D721Med (cell line): ENCODE results near the gene SCN9A.

Experiments used
- DNase-seq: peaks from one replicate; pipeline ENCODE4 v3.0.0; 2011; ENCODE audit warnings: low spot score; ENCODE audit not compliant: insufficient read length
- FAIRE-seq: peaks from 2 replicates; lab custom pipeline; 2011; peaks lifted over from hg19 to GRCh38; lab: Jason Lieb, UNC
- TF ChIP-seq, protein P1 (sequence below): IDR thresholded peaks from 2 replicates; pipeline ENCODE4 v1.5.1; 2012; ENCODE audit warnings: mild to moderate bottlenecking, control low read depth; ENCODE audit not compliant: insufficient read depth; ENCODE audit errors: missing control alignments

Gene SCN9A

GRCh38 chr2:166293984-166294383, 81.8 kb downstream of the SCN9A start:
- DNase-seq, result no peak
- TF ChIP-seq, protein P1, sequence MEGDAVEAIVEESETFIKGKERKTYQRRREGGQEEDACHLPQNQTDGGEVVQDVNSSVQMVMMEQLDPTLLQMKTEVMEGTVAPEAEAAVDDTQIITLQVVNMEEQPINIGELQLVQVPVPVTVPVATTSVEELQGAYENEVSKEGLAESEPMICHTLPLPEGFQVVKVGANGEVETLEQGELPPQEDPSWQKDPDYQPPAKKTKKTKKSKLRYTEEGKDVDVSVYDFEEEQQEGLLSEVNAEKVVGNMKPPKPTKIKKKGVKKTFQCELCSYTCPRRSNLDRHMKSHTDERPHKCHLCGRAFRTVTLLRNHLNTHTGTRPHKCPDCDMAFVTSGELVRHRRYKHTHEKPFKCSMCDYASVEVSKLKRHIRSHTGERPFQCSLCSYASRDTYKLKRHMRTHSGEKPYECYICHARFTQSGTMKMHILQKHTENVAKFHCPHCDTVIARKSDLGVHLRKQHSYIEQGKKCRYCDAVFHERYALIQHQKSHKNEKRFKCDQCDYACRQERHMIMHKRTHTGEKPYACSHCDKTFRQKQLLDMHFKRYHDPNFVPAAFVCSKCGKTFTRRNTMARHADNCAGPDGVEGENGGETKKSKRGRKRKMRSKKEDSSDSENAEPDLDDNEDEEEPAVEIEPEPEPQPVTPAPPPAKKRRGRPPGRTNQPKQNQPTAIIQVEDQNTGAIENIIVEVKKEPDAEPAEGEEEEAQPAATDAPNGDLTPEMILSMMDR, result no peak
- no peak for FAIRE-seq

DNA sequence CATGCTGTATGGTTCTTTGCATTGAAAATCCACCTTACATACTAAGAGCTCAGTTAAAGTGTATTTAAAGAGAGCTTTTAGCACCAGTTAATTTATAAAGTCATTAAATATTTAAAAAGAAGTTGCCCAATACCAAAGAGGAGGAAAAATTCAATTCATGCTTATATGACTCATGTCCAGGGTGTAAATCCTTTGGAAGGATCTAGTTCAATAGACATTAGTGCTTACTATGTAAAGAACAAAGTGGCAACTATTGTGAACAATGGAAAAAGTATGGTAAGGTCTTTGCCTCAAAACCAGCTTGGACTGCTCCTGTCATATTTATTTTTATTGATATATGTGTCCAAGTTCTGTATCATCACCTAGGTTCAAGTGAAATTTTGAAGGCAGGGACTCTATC, 90.5 kb downstream of the SCN9A start:
- DNase-seq (no peak), FAIRE-seq (no peak)
- TF ChIP-seq, protein P1, result no peak

DNA sequence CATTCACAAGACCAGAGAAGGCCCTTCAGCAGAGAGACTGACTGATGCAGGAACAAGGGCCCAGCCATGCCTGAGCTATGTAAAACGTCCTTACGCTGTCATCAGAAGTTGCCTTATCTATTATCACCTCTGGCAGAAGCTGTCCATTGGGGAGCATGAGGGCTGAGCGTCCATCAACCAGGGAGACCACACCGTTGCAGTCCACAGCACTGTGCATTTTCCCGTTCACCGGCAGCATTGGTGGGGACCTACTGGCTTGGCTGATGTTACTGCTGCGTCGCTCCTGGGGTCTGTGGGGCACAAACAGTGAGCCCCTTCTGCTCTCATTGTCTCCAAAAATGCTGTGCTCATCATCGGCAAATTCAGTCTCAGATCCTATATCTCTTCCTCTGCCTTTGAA, 91.4 kb downstream of the SCN9A start:
- FAIRE-seq, result no peak
- TF ChIP-seq, protein P1, result no peak
- DNase-seq, result no peak

GRCh38 chr2:166282154-166282553, 93.6 kb downstream of the SCN9A start:
- TF ChIP-seq, protein P1, result no peak
- no peak for FAIRE-seq
- DNase-seq, result no peak

DNA sequence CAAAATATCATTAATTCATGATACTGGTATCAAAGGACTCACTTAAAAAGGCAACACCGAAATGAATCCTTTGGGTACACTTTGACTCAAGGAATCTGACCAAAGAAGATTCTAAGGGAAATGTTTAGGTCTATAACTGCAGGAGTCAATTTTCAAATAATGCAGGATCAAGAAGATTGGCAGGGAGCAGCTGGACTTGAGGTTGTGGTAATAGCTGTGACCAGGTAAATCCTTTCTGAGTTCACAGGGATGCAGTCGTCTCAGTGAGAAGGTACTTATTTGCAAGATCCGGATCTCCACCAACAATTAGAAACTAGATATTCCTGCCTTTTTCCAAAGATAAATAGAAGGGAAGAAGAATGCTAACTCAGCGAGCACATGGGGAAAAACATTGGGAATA, 96.9 kb downstream of the SCN9A start:
- no peak for FAIRE-seq
- TF ChIP-seq, protein P1, result no peak

DNA sequence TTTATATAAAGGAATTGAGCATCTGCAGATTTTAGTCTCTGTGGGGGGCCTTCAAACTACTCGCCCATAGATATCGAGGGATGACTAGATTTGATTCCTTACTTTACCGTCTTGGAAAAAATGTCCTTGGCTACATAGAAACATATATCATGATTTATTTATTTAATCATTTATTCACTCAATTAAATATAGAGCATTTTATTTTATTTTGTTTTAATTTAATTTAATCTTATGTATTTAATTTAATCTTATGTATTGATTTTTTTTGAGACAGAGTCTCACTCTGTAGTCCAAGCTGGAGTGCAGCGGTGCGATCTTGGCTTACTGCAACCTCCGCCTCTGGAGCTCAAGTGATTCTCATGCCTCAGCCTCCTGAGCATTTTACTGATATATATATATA, 105.4 kb downstream of the SCN9A start:
- FAIRE-seq, result no peak
- no peak for DNase-seq
- TF ChIP-seq, protein P1, result no peak

More for the DNA sequence above, 96.9 kb downstream of the SCN9A start:
- no peak for DNase-seq

GRCh38 chr2:166269322-166269721, 106.4 kb downstream of the SCN9A start:
- no peak for FAIRE-seq
- TF ChIP-seq, protein P1, result no peak
- no peak for DNase-seq
